Neural cell (in vitro differentiated cells): Measurements from ENCODE around the gene SGK2. TPM values are rescaled to one million over a fixed set of nuclear protein-coding genes. Genes with fewer than 3 reads are reported as not detected.

ENCODE experiments used
- H2AFZ ChIP-seq: fragments of 200-600, 300-800 bp; sonication (generic), shearing (Covaris generic); 2 replicates; pipeline ENCODE4 v1.6.0; 2014; ENCODE audit warnings: low read depth, mild to moderate bottlenecking, antibody characterized with exemption, low read length, moderate library complexity
- H3F3A ChIP-seq: fragments of 200-600 bp; shearing (Covaris generic); 2 replicates; pipeline ENCODE4 v1.6.1; 2016; ENCODE audit warnings: mild to moderate bottlenecking, moderate library complexity, mixed read lengths, antibody characterized with exemption, low read length; ENCODE audit not compliant: insufficient read depth, poor library complexity, severe bottlenecking
- H3K27ac ChIP-seq: fragments of 200-600, 300-800 bp; sonication (generic), shearing (Covaris generic); 2 replicates; pipeline ENCODE4 v1.5.1; 2014; ENCODE audit warnings: mild to moderate bottlenecking, low read length, moderate library complexity
- H3K27me3 ChIP-seq: fragments of 300-800, 200-600 bp; sonication (generic), shearing (Covaris generic); 2 replicates; pipeline ENCODE4 v1.6.0; 2014; ENCODE audit warnings: mild to moderate bottlenecking, low read depth, low read length, moderate library complexity; ENCODE audit not compliant: insufficient read depth
- H3K36me3 ChIP-seq: fragments of 300-800, 200-600 bp; sonication (generic), shearing (Covaris generic); 2 replicates; pipeline ENCODE4 v1.5.1; 2014; ENCODE audit warnings: mild to moderate bottlenecking, antibody characterized with exemption, low read length, moderate library complexity; ENCODE audit not compliant: insufficient read depth
- H3K4me2 ChIP-seq: fragments of 300-800, 200-600 bp; sonication (generic), shearing (Covaris generic); 2 replicates; pipeline ENCODE4 v1.6.0; 2014; ENCODE audit warnings: mild to moderate bottlenecking, low read length
- H3K4me3 ChIP-seq: fragments of 300-800, 200-600 bp; sonication (generic), shearing (Covaris generic); 2 replicates; pipeline ENCODE4 v1.5.1; 2014; ENCODE audit warnings: mild to moderate bottlenecking, low read length, moderate library complexity
- H3K79me2 ChIP-seq: fragments of 200-600 bp; shearing (Covaris generic); replicated peaks from 2 replicates; pipeline ENCODE4 v1.6.0; 2014; ENCODE audit warnings: mild to moderate bottlenecking, low read length, moderate library complexity; ENCODE audit not compliant: insufficient read depth
- H3K9ac ChIP-seq: fragments of 300-800, 200-600 bp; sonication (generic), shearing (Covaris generic); 2 replicates; pipeline ENCODE4 v1.6.1; 2016; ENCODE audit warnings: mild to moderate bottlenecking, low read length, mixed read lengths
- H3K9me2 ChIP-seq: fragments of 200-600 bp; shearing (Covaris generic); 2 replicates; pipeline ENCODE4 v1.6.1; 2016; ENCODE audit warnings: mild to moderate bottlenecking, low read length, mixed read lengths; ENCODE audit not compliant: insufficient read depth
- H3K9me3 ChIP-seq: fragments of 200-600, 300-800 bp; sonication (generic), shearing (Covaris generic); 2 replicates; pipeline ENCODE4 v1.6.1; 2016; ENCODE audit warnings: mild to moderate bottlenecking, mixed run types, low read length, moderate library complexity, mixed read lengths
- H4K20me1 ChIP-seq: fragments of 200-600 bp; shearing (Covaris generic); 2 replicates; pipeline ENCODE4 v1.6.1; 2016; ENCODE audit warnings: mild to moderate bottlenecking, mixed run types; ENCODE audit not compliant: insufficient read depth
- CTCF ChIP-seq: fragments of 450-650 bp; IDR thresholded peaks from 2 replicates; pipeline ENCODE4 v1.5.1; 2014; ENCODE audit warnings: antibody characterized with exemption, mild to moderate bottlenecking, moderate library complexity; ENCODE audit not compliant: poor library complexity, severe bottlenecking
- EP300 ChIP-seq: fragments of 450-650 bp; conservative IDR thresholded peaks from 2 replicates; pipeline ENCODE4 v1.6.1; 2014; ENCODE audit warnings: antibody characterized with exemption, mild to moderate bottlenecking, moderate library complexity; ENCODE audit not compliant: poor library complexity, severe bottlenecking
- EZH2 ChIP-seq: fragments of 200-600, 300-800 bp; shearing (Covaris generic), sonication (generic); IDR thresholded peaks from 2 replicates; pipeline ENCODE4 v1.6.1; 2014; ENCODE audit warnings: antibody characterized with exemption, low read length, borderline replicate concordance, mild to moderate bottlenecking; ENCODE audit not compliant: insufficient read depth, poor library complexity, severe bottlenecking
- MXI1 ChIP-seq: fragments of 450-650 bp; conservative IDR thresholded peaks from 2 replicates; pipeline ENCODE4 v1.6.1; 2014; ENCODE audit warnings: antibody characterized with exemption, mild to moderate bottlenecking; ENCODE audit not compliant: poor library complexity, severe bottlenecking
- POLR2AphosphoS5 ChIP-seq: IDR thresholded peaks from 2 replicates; pipeline ENCODE4 v1.6.1; 2012
- RAD21 ChIP-seq: fragments of 450-650 bp; conservative IDR thresholded peaks from 2 replicates; pipeline ENCODE4 v1.6.1; 2014; ENCODE audit warnings: antibody characterized with exemption, mild to moderate bottlenecking, moderate library complexity
- REST ChIP-seq: IDR thresholded peaks from 2 replicates; pipeline ENCODE4 v1.6.1; 2012; ENCODE audit warnings: borderline replicate concordance
- SMC3 ChIP-seq: fragments of 450-650 bp; conservative IDR thresholded peaks from 2 replicates; pipeline ENCODE4 v1.6.1; 2014; ENCODE audit warnings: antibody characterized with exemption, mild to moderate bottlenecking, moderate library complexity; ENCODE audit not compliant: poor library complexity
- TAF1 ChIP-seq: IDR thresholded peaks from 2 replicates; pipeline ENCODE4 v1.6.1; 2012; ENCODE audit warnings: low read depth
- polyA plus RNA-seq: library from polyadenylated mRNA; depleted of rRNA; stranded (reverse); fragments of >200 nt; gene quantifications from 2 replicates; pipeline ENCODE4 v1.2.3, GENCODE V29; 2014

Gene SGK2
- polyA plus RNA-seq, 1 donor from 2014 or later = 0.81 TPM

- Histone ChIP-seq H2AFZ (no peak overlapping the region), H3K9me2 (no peaks in the 10 kb centered on the region), H3K4me3 (no peak overlapping the region), H3K4me2 (no peak overlapping the region), H3F3A (no peaks in the 10 kb centered on the region), H3K27me3 (no peaks in the 10 kb centered on the region), H3K36me3 (no peaks in the 10 kb centered on the region), H3K9ac (no peak overlapping the region), H3K27ac (no peak overlapping the region), H3K79me2 (no peaks in the 10 kb centered on the region), H3K9me3 (no peaks in the 10 kb centered on the region), H4K20me1 (no peaks in the 10 kb centered on the region)
- TF ChIP-seq TAF1 = no peak
- no peak for TF ChIP-seq EP300
- TF ChIP-seq MXI1 = no peak
These were observed 21.3 kb downstream of the SGK2 start for GRCh38 chr20:43579861-43580793.

GRCh38 chr20:43583133-43583864 lies 24.5 kb downstream of the SGK2 start:
- no peak overlapping the region for H3K27ac ChIP-seq
- no peak for TF ChIP-seq MXI1
- no peak for TF ChIP-seq REST
- TF ChIP-seq CTCF = no peak
- TF ChIP-seq EP300 = no peak
- TF ChIP-seq EZH2 = no peak
- no peak for TF ChIP-seq POLR2AphosphoS5
- TF ChIP-seq RAD21 = no peak
- no peak for TF ChIP-seq SMC3
- no peak for TF ChIP-seq TAF1

More at GRCh38 chr20:43583133-43583864, 24.5 kb downstream of the SGK2 start:
- H3K36me3 ChIP-seq = no peaks in the 10 kb centered on the region
- no peak overlapping the region for H2AFZ ChIP-seq
- H3K4me3 ChIP-seq = no peak overlapping the region
- no peaks in the 10 kb centered on the region for H3F3A ChIP-seq
- no peak overlapping the region for H3K9ac ChIP-seq
- no peaks in the 10 kb centered on the region for H3K9me3 ChIP-seq
- H3K4me2 ChIP-seq = no peak overlapping the region
- H4K20me1 ChIP-seq = no peaks in the 10 kb centered on the region
- H3K79me2 ChIP-seq = no peaks in the 10 kb centered on the region
- H3K27me3 ChIP-seq = no peaks in the 10 kb centered on the region
- H3K9me2 ChIP-seq = no peaks in the 10 kb centered on the region
